HT1080 (cell line): ENCODE results near the gene NABP2. TPM values are rescaled to one million over a fixed set of nuclear protein-coding genes. Genes with fewer than 3 reads are reported as not detected.
"Not testable (repeated sequence)": the region's sequence is repeated elsewhere in the genome, so short reads cannot be mapped to it uniquely, and the experiment has no call there.

Experiments used
- DNase-seq: peaks from one replicate; pipeline ENCODE4 v3.0.0-alpha.2; 2015; ENCODE audit warnings: low read depth
- total RNA-seq: library from RNA; depleted of rRNA; stranded (reverse); fragments of >200 nt; shearing (Covaris generic); gene quantifications from 2 replicates; pipeline ENCODE4 v1.2.3, GENCODE V29; 2014

The NABP2 gene
- total RNA-seq, 1 experiment from 2014 or later = 77.9 TPM

- no peak for DNase-seq
Measured at GRCh38 chr12:56243731-56244181, 19.6 kb downstream of the NABP2 start.

- no peak for DNase-seq
Measured at GRCh38 chr12:56244494-56244893, 20.4 kb downstream of the NABP2 start.

GRCh38 chr12:56247923-56248322 lies 23.8 kb downstream of the NABP2 start:
- DNase-seq = no peak

- DNase-seq = no peak
Measured at GRCh38 chr12:56248711-56249110, 24.6 kb downstream of the NABP2 start.

GRCh38 chr12:56252649-56253048 lies 28.5 kb downstream of the NABP2 start:
- no peak for DNase-seq

- DNase-seq = no peak
Measured at GRCh38 chr12:56253091-56253490, 28.9 kb downstream of the NABP2 start.

GRCh38 chr12:56255671-56256070 lies 31.5 kb downstream of the NABP2 start:
- no peak for DNase-seq

GRCh38 chr12:56256326-56256960 lies 32.3 kb downstream of the NABP2 start:
- peak; percentile 80 for DNase-seq

GRCh38 chr12:56257071-56257470 lies 32.9 kb downstream of the NABP2 start:
- no peak for DNase-seq

- DNase-seq = peak; percentile 38
Measured at GRCh38 chr12:56257491-56258067, 33.4 kb downstream of the NABP2 start.

GRCh38 chr12:56258068-56258819 lies 34.1 kb downstream of the NABP2 start, which contains the start of gene ANKRD52:
ANKRD52 (minus strand) TSS chr12:56258384; CDS start chr12:56258269, 115 bp downstream.
- DNase-seq = peak; percentile 62

- no peak for DNase-seq
Measured at GRCh38 chr12:56258820-56259183, 34.7 kb downstream of the NABP2 start.

- no peak for DNase-seq
Measured at GRCh38 chr12:56260380-56260779, 36.2 kb downstream of the NABP2 start.

- no peak for DNase-seq
Measured at GRCh38 chr12:56260921-56261320, 36.8 kb downstream of the NABP2 start.

GRCh38 chr12:56261503-56262232 lies 37.5 kb downstream of the NABP2 start:
- peak; percentile 93 for DNase-seq

- DNase-seq = not testable (repeated sequence)
Measured at GRCh38 chr12:56262955-56263354, 38.8 kb downstream of the NABP2 start.

- DNase-seq = not testable (repeated sequence)
Measured at GRCh38 chr12:56266068-56266692, 42.0 kb downstream of the NABP2 start.

GRCh38 chr12:56266693-56267442 lies 42.7 kb downstream of the NABP2 start, which contains the start of gene COQ10A:
COQ10A (plus strand) TSS chr12:56266942; CDS start chr12:56267119, 177 bp downstream.
- peak; percentile 85 for DNase-seq

GRCh38 chr12:56267443-56268071 lies 43.4 kb downstream of the NABP2 start:
- no peak for DNase-seq

- DNase-seq = peak; percentile 49
Measured at GRCh38 chr12:56271031-56271430, 46.9 kb downstream of the NABP2 start.
